PFSK-1 (cell line): Measurements from ENCODE around the gene GEMIN5.

Source experiments
- FOXP2 ChIP-seq: optimal IDR thresholded peaks from 2 replicates; pipeline ENCODE3; 2011; ENCODE audit warnings: borderline replicate concordance, control low read depth, inconsistent platforms; ENCODE audit not compliant: insufficient read depth; ENCODE audit errors: extremely low read length, extremely low read depth
- POLR2AphosphoS5 ChIP-seq: IDR thresholded peaks from 2 replicates; pipeline ENCODE4 v1.6.1; 2012; ENCODE audit warnings: low read depth, mild to moderate bottlenecking, control low read depth, low read length, moderate library complexity
- REST ChIP-seq, 2 experiments: IDR thresholded peaks; 2 replicates each; pipeline versions ENCODE4 v1.6.1 to v1.8.0; 2011 to 2012; ENCODE audit warnings: low read depth in 2 of 2, low read length in 2 of 2, control low read depth in 1 of 2, inconsistent platforms in 1 of 2, mild to moderate bottlenecking in 1 of 2, moderate library complexity in 1 of 2; ENCODE audit not compliant: insufficient read depth in 1 of 2
- SIN3A ChIP-seq: IDR thresholded peaks from 2 replicates; pipeline ENCODE4 v1.6.1; 2012; ENCODE audit warnings: mild to moderate bottlenecking, low read length, moderate library complexity, borderline replicate concordance; ENCODE audit not compliant: insufficient read depth
- TAF1 ChIP-seq: IDR thresholded peaks from 2 replicates; pipeline ENCODE4 v1.6.1; 2012; ENCODE audit warnings: low read length, control low read depth, borderline replicate concordance; ENCODE audit not compliant: insufficient read depth

The GEMIN5 gene

GRCh38 chr5:154896562-154897165 is 41.3 kb downstream of the GEMIN5 start:
- TF ChIP-seq POLR2AphosphoS5 (no peak), TAF1 (no peak), SIN3A (no peak), FOXP2 (no peak), REST (IDR thresholded peaks at IDR 0.05; ENCODE audit: insufficient read depth in 1 of 2, low read depth in 2 of 2, low read length in 2 of 2) (no peak)

GRCh38 chr5:154895606-154896561 is 42.1 kb downstream of the GEMIN5 start:
- TF ChIP-seq FOXP2 (no peak), TAF1 (no peak), REST (IDR thresholded peaks at IDR 0.05; ENCODE audit: insufficient read depth in 1 of 2, low read depth in 2 of 2, low read length in 2 of 2) (no peak), POLR2AphosphoS5 (no peak), SIN3A (no peak)

- TF ChIP-seq FOXP2, result no peak
- no peak for TF ChIP-seq TAF1
- no peak for TF ChIP-seq POLR2AphosphoS5
- no peak for TF ChIP-seq REST (IDR thresholded peaks at IDR 0.05; ENCODE audit: insufficient read depth in 1 of 2, low read depth in 2 of 2, low read length in 2 of 2)
- TF ChIP-seq SIN3A, result no peak
Observed at GRCh38 chr5:154893381-154893780, 44.6 kb downstream of the GEMIN5 start.

- TF ChIP-seq TAF1 (no peak), SIN3A (no peak), POLR2AphosphoS5 (no peak), FOXP2 (no peak), REST (IDR thresholded peaks at IDR 0.05; ENCODE audit: insufficient read depth in 1 of 2, low read depth in 2 of 2, low read length in 2 of 2) (no peak)
Observed at GRCh38 chr5:154892369-154892771, 45.6 kb downstream of the GEMIN5 start.
